ENCODE data around the gene A3GALT2. TPM values are rescaled to one million over a fixed set of nuclear protein-coding genes. Genes with fewer than 3 reads are reported as not detected.

Gene A3GALT2
- total RNA-seq, 1 donor from 2014 or later = not detected

DNA sequence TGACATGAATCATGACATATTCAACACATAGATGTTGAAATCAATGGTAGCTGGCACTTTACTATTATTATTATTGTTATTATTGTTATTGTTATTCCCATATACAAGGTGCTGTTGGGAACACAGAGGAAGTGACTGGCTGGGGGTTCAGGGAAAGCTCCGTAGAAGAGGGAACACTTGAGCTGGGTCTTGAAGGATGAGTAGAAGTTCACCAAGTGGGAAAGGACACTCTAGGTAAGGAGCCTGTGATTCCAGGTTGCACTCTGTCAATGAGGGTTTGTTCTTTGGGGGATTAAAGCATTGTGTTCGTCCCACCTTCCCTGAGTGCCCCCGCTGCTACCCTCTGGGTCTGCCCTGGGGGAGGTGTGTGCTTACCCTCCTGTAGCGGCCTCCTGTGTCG, 50.5 kb downstream of the A3GALT2 start:
- H3K4me3 ChIP-seq (ENCODE audit: low read depth, low read length) = no peak overlapping the region
- no peak for DNase-seq (ENCODE audit: low read depth)
- no peak for TF ChIP-seq CTCF (IDR thresholded peaks at IDR 0.05; ENCODE audit: insufficient read depth, low read length, poor library complexity, severe bottlenecking)
- H3K36me3 ChIP-seq (ENCODE audit: control insufficient read depth, insufficient read depth, low read length) = no peaks in the 10 kb centered on the region
- no peaks in the 10 kb centered on the region for H3K27me3 ChIP-seq (ENCODE audit: control insufficient read depth, insufficient read depth, low read length)

GRCh38 chr1:33269621-33270020, 51.3 kb downstream of the A3GALT2 start:
- Histone ChIP-seq H3K36me3 (ENCODE audit: control insufficient read depth, insufficient read depth, low read length) (no peaks in the 10 kb centered on the region), H3K27me3 (ENCODE audit: control insufficient read depth, insufficient read depth, low read length) (no peaks in the 10 kb centered on the region), H3K4me3 (ENCODE audit: low read depth, low read length) (no peak overlapping the region)
- no peak for DNase-seq (ENCODE audit: low read depth)
- TF ChIP-seq CTCF (IDR thresholded peaks at IDR 0.05; ENCODE audit: insufficient read depth, low read length, poor library complexity, severe bottlenecking) = no peak

GRCh38 chr1:33268927-33269610, 51.8 kb downstream of the A3GALT2 start:
- H3K27me3 ChIP-seq (ENCODE audit: control insufficient read depth, insufficient read depth, low read length) = no peaks in the 10 kb centered on the region
- H3K36me3 ChIP-seq (ENCODE audit: control insufficient read depth, insufficient read depth, low read length) = no peaks in the 10 kb centered on the region
- no peak for TF ChIP-seq CTCF (IDR thresholded peaks at IDR 0.05; ENCODE audit: insufficient read depth, low read length, poor library complexity, severe bottlenecking)
- no peak for DNase-seq (ENCODE audit: low read depth)
- H3K4me3 ChIP-seq (ENCODE audit: low read depth, low read length) = no peak overlapping the region

- Histone ChIP-seq H3K27me3 (ENCODE audit: control insufficient read depth, insufficient read depth, low read length) (no peaks in the 10 kb centered on the region), H3K36me3 (ENCODE audit: control insufficient read depth, insufficient read depth, low read length) (no peaks in the 10 kb centered on the region), H3K4me3 (ENCODE audit: low read depth, low read length) (no peak overlapping the region)
- TF ChIP-seq CTCF (IDR thresholded peaks at IDR 0.05; ENCODE audit: insufficient read depth, low read length, poor library complexity, severe bottlenecking) = no peak
- DNase-seq (ENCODE audit: low read depth) = no peak
Measured at GRCh38 chr1:33268457-33268856, 52.4 kb downstream of the A3GALT2 start.

- no peak for DNase-seq (ENCODE audit: low read depth)
- Histone ChIP-seq H3K36me3 (ENCODE audit: control insufficient read depth, insufficient read depth, low read length) (no peaks in the 10 kb centered on the region), H3K4me3 (ENCODE audit: low read depth, low read length) (no peak overlapping the region), H3K27me3 (ENCODE audit: control insufficient read depth, insufficient read depth, low read length) (no peaks in the 10 kb centered on the region)
- no peak for TF ChIP-seq CTCF (IDR thresholded peaks at IDR 0.05; ENCODE audit: insufficient read depth, low read length, poor library complexity, severe bottlenecking)
Measured at GRCh38 chr1:33267468-33268205, 53.3 kb downstream of the A3GALT2 start.
